Measurements from ENCODE around the gene NRL.

The NRL gene

DNA sequence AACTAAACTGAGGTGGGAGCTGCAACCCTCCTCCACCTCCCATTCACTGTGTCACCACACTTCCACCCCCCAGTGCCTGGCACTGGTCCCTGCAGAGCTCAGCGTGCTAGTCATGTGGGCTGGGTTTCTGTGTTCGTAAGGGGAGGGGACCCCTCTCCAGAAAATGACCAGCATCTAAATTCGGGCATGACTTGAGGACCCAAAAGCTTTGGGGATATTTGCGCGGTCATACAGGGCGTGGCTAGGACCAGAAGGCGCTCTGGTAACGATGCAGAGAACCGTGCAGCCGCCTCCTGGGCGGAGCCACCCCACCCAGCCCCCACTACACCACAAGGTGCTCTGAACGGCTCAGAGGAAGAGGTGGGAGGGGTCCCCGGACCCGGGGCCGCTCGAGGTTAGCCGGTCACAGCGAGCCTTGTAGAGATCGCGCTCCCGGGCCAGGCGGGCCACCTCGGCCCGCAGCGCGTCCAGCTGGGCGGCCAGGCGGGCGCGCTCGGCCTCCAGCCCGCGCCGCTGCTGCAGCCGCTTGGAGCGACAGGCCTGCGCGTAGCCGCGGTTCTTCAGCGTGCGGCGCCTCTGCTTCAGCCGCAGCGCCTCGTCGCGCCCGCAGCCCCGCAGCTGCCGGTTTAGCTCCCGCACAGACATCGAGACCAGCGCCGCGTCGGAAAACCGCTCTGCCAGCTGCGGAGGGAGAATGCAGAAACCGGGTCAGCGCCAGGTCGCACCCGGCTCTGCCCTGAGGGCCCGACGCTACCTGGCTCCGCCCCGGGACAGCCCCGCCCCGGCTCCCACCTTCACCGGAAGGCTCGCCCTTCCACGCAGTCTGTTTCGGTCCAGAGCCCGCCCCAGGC, 33.6 kb downstream of the NRL start:
- peak; percentile 67 for DNase-seq (ENCODE audit: low spot score)

DNA sequence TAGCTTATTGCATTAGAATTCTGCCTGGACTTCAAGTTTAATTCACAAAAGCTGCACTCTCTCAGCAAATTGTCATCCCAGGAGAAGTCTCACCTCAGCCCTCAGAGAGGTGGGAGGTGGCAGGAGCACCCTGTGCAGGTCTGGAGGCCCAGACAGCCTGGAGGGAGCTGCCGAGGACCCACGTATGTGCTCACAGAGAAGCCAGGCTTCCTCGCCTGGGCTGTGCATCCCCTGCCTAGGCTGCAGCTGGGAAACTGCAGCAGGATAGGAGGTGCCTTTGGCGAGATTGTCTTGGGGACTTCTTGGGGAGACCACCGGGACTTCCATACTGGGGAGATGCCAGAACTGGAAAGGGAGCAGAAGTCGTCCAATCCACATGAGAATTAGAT, 34.6 kb downstream of the NRL start:
- DNase-seq (ENCODE audit: low spot score), result no peak

DNA sequence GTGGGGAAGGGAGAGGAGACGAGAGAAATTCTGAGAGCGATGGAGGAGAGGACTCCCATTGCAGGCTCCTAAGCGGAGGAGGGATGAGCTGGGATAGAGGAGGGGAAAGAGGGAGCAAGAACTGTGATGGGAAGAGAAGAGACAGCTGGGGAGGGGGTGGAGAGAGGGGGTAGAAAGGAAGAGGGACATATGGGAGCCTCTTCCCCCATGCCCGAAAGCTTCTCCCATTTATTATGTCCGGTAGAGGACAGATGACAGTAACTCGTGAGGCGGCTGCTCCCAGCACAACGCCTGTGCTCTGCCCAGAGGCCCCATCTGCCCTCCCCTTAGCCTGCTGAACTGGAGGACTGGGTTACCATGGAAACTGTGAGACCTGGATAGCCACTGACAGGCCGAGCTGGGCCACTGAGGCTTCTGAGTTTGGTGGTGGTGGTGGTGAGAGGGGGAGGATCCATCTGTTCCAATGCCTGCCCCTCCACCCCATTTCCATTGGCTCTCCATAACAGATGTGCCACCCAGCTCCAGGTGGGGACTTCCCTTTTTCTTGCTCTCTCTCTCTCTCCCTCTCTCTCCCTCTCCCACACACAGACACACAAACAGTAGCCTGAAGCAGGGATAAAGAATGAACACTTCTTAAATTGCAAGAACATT, 35.1 kb downstream of the NRL start:
- peak; percentile 50 for DNase-seq (ENCODE audit: low spot score)

GRCh38 chr14:24078146-24078545, 36.6 kb downstream of the NRL start:
- no peak for DNase-seq (ENCODE audit: low spot score)

DNA sequence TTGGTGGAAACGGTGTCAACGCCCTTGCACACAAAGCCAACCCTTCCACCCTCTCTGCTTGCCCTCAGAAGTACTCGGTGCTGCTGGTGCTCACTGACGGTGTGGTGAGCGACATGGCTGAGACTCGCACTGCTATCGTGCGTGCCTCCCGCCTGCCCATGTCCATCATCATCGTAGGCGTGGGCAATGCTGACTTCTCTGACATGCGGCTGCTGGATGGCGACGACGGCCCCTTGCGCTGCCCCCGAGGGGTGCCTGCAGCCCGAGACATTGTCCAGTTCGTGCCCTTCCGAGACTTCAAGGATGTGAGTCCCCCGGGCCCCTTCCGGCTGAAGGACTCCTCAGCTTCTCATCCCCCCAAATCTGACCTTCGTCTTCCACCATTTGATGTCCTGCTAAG, 37.7 kb downstream of the NRL start:
- DNase-seq (ENCODE audit: low spot score), result no peak

DNA sequence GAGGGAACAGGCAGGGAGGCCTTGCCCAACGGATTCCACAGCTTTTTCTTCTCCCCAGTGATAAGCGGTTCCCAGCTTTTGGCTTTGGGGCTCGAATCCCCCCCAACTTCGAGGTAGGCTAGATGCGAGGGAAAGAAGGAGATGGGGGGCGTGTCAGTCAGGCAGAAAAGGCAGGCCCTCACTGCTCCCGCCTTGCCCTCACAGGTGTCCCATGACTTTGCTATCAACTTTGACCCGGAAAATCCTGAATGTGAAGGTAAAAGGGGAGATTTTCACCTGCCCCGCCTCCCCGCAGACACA, 38.5 kb downstream of the NRL start:
- DNase-seq (ENCODE audit: low spot score), result no peak

DNA sequence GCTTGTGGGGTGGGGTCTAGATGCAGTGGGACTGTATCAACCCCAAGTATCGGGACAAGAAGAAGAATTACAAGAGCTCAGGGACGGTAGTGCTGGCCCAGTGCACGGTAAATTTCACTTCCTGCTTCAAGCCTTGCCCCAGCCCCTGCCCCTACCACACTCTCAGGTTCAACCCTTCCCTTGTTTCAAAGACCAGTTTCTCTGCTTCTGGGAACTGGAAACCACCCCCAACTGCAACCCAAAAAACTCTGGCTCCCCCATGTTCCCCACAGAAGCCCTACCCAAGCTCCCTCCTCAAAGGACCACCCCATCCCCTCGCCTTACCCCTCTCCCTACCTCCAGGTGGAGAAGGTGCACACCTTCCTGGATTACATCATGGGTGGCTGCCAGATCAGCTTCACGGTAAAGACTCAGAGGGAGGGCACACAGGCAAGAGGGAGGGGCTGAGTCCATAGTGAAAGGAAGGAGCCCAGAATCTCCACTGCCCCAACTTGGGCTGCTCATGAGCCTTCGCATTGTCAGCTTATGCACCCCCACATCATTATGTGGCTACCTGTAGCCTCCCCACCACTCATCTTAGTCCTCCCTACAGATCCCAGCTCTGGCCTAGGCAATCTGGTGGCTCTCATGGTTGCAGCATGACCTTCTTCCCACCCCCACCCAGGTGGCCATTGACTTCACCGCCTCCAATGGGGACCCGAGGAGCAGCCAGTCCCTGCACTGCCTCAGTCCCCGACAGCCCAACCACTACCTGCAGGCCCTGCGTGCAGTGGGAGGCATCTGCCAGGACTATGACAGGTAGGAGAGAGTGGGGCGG, 39.1 kb downstream of the NRL start:
- no peak for DNase-seq (ENCODE audit: low spot score)

DNA sequence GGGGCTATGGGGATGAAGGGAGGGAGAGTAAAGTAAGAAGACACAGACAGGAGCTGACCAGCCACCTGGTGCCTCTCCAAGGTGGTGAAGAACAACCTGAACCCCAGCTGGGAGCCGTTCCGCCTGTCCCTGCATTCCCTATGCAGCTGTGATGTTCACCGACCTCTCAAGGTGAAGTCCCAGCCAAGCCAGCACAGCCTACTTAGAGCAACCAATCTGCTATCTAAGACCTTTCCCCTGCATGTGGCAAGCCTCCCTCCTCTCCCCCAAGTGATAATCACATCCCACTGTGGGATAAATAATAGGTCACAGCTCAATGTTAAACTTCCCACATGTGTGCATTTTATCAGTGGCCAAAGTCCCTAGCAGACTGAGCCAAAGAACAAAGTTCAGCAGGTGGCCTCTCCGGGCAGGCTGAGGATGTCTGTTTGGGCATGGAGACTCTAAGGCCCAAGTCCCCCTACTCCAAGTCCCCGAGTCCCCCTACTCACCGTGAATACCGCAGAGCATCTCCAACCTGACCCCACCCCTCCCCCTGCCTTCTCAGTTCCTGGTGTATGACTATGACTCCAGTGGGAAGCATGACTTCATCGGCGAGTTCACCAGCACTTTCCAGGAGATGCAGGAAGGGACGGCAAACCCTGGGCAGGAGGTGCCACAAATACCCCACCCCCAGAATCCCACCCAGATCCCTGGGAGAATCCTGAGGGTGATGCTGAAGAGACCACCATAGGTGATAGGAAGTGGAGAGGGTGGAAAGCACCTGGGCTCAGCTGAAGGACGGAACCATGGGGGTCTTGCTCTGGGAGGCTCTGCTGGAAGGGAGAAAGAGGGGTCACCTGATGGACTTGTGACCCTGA, 39.9 kb downstream of the NRL start:
- no peak for DNase-seq (ENCODE audit: low spot score)

GRCh38 chr14:24072881-24073877, 41.6 kb downstream of the NRL start:
- no peak for DNase-seq (ENCODE audit: low spot score)

- peak; percentile 54 for DNase-seq (ENCODE audit: low spot score)
Observed at GRCh38 chr14:24072436-24072835, 42.3 kb downstream of the NRL start.

DNA sequence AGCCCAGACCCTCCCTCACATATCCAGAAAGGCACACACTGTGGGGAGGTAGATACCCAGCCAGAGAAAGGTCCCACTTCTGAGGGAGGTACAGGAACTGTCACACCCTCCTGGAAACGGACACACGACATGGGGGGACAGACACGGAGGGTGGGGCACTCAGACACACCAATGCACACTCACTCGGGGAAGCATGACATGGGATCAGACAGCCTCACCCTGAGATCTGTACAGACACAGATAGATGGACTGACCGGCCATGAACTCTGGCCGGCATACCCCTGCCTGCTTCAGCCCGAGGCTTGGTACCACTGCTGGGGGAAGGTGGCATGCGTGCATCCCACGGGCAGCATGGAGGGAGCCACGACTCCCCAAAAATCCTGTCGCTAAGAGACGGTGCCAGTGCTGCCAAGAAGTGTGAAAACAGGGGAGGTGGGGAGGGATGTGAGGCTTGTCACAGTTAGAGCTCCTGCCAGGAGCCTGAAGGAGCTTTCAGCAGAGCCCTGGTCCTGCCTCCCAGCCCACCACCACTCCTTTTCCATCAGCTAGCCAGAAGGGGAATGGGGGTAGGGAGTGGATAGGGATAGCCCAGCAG, 42.8 kb downstream of the NRL start:
- peak; percentile 70 for DNase-seq (ENCODE audit: low spot score)

DNA sequence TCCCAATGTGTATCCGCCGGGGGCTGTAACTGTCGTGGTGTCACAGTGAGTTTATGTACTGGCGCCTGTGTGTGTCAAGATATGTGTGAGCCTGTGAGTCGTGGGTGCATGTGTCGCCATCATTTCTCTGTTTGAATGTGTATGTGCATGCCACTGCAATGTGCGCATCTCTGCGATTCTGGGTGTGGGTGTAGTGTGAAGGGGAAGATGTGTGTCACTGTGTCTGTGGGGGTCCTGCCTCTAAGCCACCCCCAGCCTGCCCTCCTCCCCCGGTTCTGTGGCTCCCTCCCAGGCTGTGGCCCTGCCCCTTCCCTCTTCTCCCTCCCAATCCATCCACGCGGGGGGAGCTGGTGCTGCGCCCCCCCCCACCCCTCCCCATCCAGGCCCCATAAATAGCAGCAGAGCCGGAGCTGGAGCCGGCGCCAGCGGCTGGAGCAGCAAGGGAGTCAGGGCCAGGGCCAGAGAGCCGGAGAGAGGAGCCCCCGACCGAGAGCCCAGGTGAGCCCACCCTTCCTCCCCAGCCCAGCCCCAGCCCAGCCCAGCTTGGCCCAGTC, 43.5 kb downstream of the NRL start, which contains the start of gene CPNE6:
Gene CPNE6, plus strand, starts transcription at position 419 of the 554 bp plus-strand sequence. CDS start 1,375 bp downstream, outside the sequence.
- DNase-seq (ENCODE audit: low spot score), result peak; percentile 62

GRCh38 chr14:24070285-24071143, 44.2 kb downstream of the NRL start:
- no peak for DNase-seq (ENCODE audit: low spot score)

DNA sequence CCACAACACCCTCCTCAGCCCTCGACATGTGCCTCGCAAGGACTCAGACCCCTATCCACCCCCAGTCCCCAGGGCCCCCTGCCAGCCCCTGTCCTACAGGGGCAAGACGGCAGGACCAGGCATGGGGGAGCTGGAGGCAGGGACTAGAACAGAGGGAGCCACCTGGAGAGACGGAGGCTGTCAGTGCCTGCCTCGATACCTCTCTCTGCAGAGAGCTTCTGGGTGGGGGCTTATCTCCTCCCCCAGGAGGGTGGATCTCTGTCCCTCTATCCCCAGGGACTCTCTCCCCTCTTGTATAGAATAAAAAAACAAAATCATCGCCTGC, 45.4 kb downstream of the NRL start:
- DNase-seq (ENCODE audit: low spot score), result no peak

DNA sequence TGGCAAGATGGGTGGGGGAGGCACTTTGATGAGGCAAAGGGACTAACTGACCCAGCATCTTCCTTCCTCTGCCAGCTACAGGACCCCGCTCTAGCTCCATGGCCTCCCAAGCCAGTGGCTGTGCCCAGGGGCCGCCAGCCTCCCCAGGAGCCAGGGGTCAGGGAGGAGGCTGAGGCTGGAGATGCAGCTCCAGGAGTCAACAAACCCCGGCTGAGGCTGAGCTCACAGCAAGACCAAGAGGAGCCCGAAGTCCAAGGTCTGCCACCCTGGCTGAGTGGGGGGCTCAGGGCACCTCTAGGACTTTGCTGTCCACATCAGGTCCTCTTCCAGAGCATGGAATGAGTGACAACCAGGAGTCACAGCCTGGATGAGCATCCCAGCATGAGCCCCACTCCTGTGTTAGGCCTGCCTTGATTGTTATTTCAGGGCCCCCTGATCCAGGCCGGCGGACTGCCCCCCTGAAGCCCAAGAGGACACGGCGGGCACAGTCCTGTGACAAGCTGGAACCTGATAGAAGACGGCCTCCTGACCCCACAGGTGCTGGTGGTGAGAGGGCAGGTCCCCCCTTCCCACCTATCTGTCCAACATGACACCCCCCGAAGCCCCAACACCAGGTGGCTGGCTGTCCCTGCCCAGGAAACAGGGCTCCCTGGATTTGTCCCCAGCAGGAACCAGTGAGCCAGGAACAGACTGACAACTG, 45.9 kb downstream of the NRL start:
- DNase-seq (ENCODE audit: low spot score), result no peak

GRCh38 chr14:24067133-24068082, 47.3 kb downstream of the NRL start:
- peak; percentile 61 for DNase-seq (ENCODE audit: low spot score)

GRCh38 chr14:24066496-24067132, 48.1 kb downstream of the NRL start:
- DNase-seq (ENCODE audit: low spot score), result no peak
